Lower leg skin (tissue), 4 donors: Measurements from ENCODE around the gene TMEM168. TPM values are rescaled to one million over a fixed set of nuclear protein-coding genes. Genes with fewer than 3 reads are reported as not detected.

Experiments
- DNase-seq, 2 donors: peaks; one replicate each; pipeline ENCODE4 v3.0.0-alpha.2; 2019; ENCODE audit warnings: low spot score in 2 of 2
- H3K4me3 ChIP-seq: fragments of 200-600 bp; sonication (generic); 2 replicates; pipeline ENCODE4 v1.5.1; 2017; ENCODE audit warnings: mild to moderate bottlenecking, low read depth; ENCODE audit not compliant: poor library complexity, severe bottlenecking
- CTCF ChIP-seq, 3 donors: fragments of 450-650 bp; IDR thresholded peaks; one replicate each; pipeline ENCODE4 v1.5.1; 2016; ENCODE audit warnings: antibody characterized with exemption in 3 of 3, mild to moderate bottlenecking in 3 of 3, moderate library complexity in 2 of 3
- POLR2A ChIP-seq, 2 donors: fragments of 450-650 bp; IDR thresholded peaks; one replicate each; pipeline ENCODE4 v1.6.1; 2016 to 2017; ENCODE audit warnings: antibody characterized with exemption in 2 of 2, mild to moderate bottlenecking in 1 of 2, moderate library complexity in 1 of 2
- WGBS, 2 donors: methylation state at CpG; one replicate each; pipeline ENCODE4 v1.1.5; 2018; 5-methylcytosine and 5-hydroxymethylcytosine counted together
- intact Hi-C: fragments of 100-400 bp; cut with DNase I; formaldehyde crosslinking; loops from one replicate; pipeline ENCODE4 v1.15.0; 2023; ENCODE audit warnings: low total_unique reads
- total RNA-seq, 4 donors: library from RNA; depleted of rRNA; stranded (reverse); fragments of >200 nt; gene quantifications; one replicate each; pipeline ENCODE4 v1.1.0, GENCODE V29; 2016

TMEM168 gene
- total RNA-seq, 4 donors from 2014 or later: 19.0 to 27.1 (median 24.9) TPM

GRCh38 chr7:112726076-112726475, 64.1 kb downstream of the TMEM168 start:
- intact Hi-C loops: no loop called here
- 57 to 83% methylated on average over 3 of the region's 3 CpGs for WGBS, 2 donors
- TF ChIP-seq POLR2A (IDR thresholded peaks at IDR 0.05) (no peak), CTCF (IDR thresholded peaks at IDR 0.05) (no peak)
- no peak overlapping the region for H3K4me3 ChIP-seq
- DNase-seq: no peak

DNA sequence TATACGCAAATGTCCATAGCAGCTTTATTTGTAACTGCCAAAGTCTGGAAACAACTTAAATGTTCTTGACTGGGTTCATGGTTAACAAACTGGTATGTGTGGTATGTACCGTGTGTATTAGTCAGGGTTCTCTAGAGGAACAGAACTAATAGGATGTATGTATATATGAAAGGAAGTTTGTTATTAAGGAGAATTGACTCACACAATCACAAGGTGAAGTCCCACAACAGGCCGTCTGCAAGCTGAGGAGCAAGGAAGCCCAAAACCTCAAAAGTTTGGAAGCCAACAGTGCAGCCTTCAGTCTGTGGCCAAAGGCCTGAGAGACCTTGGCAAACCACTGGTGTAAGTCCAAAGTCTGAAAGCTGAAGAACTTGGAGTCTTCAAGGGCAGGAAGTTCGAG, 66.8 kb downstream of the TMEM168 start:
- intact Hi-C loops: no loop called here
- no peak for TF ChIP-seq CTCF (IDR thresholded peaks at IDR 0.05)
- no peak for TF ChIP-seq POLR2A (IDR thresholded peaks at IDR 0.05)
- 80 to 81% methylated on average over 4 of the region's 4 CpGs for WGBS, 2 donors
- no peak overlapping the region for H3K4me3 ChIP-seq
- DNase-seq: no peak

DNA sequence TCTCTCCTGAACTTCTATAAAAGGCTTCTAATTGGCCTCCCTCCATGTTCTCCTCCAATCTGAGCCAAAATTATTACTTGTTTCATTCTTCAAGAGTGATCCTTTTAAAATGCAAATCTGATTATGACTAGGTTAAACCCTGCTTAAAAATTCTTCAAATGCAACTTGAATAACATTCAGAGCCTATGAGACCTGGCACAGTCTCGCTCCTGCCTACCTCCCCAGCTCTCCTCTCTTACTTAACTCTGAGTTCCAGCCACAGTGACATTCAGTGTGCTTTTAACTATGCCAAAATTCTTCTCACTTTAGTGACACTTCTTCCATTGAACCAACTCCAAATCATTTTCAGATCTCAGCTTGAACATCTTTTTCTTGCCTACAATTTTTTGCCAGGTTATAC, 68.8 kb downstream of the TMEM168 start:
- intact Hi-C loops: no loop called here
- TF ChIP-seq POLR2A (IDR thresholded peaks at IDR 0.05): no peak
- TF ChIP-seq CTCF (IDR thresholded peaks at IDR 0.05): no peak
- DNase-seq: no peak
- 22 to 47% methylated on average over 1 of the region's 1 CpG for WGBS, 2 donors
- no peak overlapping the region for H3K4me3 ChIP-seq

GRCh38 chr7:112715525-112715924, 74.7 kb downstream of the TMEM168 start:
- no peak for DNase-seq
- TF ChIP-seq POLR2A (IDR thresholded peaks at IDR 0.05) (no peak), CTCF (IDR thresholded peaks at IDR 0.05) (no peak)
- WGBS, 2 donors: 90 to 98% methylated on average over 4 of the region's 4 CpGs
- H3K4me3 ChIP-seq: no peak overlapping the region
- intact Hi-C loops: no loop called here

- no peak overlapping the region for H3K4me3 ChIP-seq
- 93 to 100% methylated on average over 2 of the region's 2 CpGs for WGBS, 2 donors
- intact Hi-C loops: no loop called here
- DNase-seq: no peak
- TF ChIP-seq CTCF (IDR thresholded peaks at IDR 0.05) (no peak), POLR2A (IDR thresholded peaks at IDR 0.05) (no peak)
Observed at GRCh38 chr7:112714917-112715316, 75.3 kb downstream of the TMEM168 start.
